ENCODE data around the gene RENBP. TPM values are rescaled to one million over a fixed set of nuclear protein-coding genes. Genes with fewer than 3 reads are reported as not detected.

Gene RENBP
- total and polyA plus RNA-seq, 9 of the 15 experiments (the other 6 are each of a cell fraction or from before 2014, with no cell fraction given) = 0.07 to 14.8 (median 10.6) TPM; not detected in 1

- TF ChIP-seq TAF9B (IDR thresholded peaks at IDR 0.05; ENCODE audit: partially characterized antibody) = no peak
These were observed 37.0 kb downstream of the RENBP start (continued) for GRCh38 chrX:153907456-153907855.

- no peak overlapping the region for H2AFZ ChIP-seq (ENCODE audit: low read depth, low read length)
- peaks cover 5% of the 10 kb centered on the region; the same call in 1 of the 2 replicates for H4K20me1 ChIP-seq (replicated peaks; ENCODE audit: control insufficient read depth, insufficient read depth, low read length)
- H3K4me2 ChIP-seq (ENCODE audit: insufficient read depth, low read length) = no peak overlapping the region
- no peaks in the 10 kb centered on the region for H3K9me3 ChIP-seq (replicated peaks; ENCODE audit: control insufficient read depth, insufficient read depth, low read depth, low read length)
- peak overlapping the region in 1 of 2 experiments; percentile 26; a peak in 1 of 4 replicates for H3K9ac ChIP-seq (ENCODE audit: insufficient read depth in 1 of 2, low read depth in 2 of 2, low read length in 2 of 2)
- no peaks in the 10 kb centered on the region for H3K9me1 ChIP-seq (ENCODE audit: control insufficient read depth, insufficient read depth, low read length)
- WGBS (ENCODE audit: insufficient coverage, low coverage, missing lambda C conversion rate) = 36% methylated on average over 13 of the region's 27 CpGs
- ChIA-PET CTCF (ENCODE audit: low intra/inter-chr PET ratio) (no interaction called here), POLR2A (interaction anchor here (0.7 to 1.3 kb wide), 4 partner anchors 8 to 180 kb away, joined by 3 to 7 read pairs (median 4); no protein-coding TSS in a partner anchor)
- no peak for DNase-seq (ENCODE audit: extremely low read depth in 1 of 4, low spot score in 3 of 4)
- H3K27me3 ChIP-seq (ENCODE audit: control insufficient read depth in 2 of 2, insufficient read depth in 2 of 2, low read length in 2 of 2) = no peaks in the 10 kb centered on the region; a peak in 1 of 5 replicates
- H3K36me3 ChIP-seq (ENCODE audit: control insufficient read depth, insufficient read depth, low read length) = peaks cover 8% of the 10 kb centered on the region; the same call in 2 of the 3 replicates
- no peak overlapping the region for H3K4me3 ChIP-seq
- H3K27ac ChIP-seq (ENCODE audit: extremely low read depth, low read depth, low read length) = no peak overlapping the region
- BruUV-seq (replicated peaks) = no TSS peak
- intact Hi-C loops (cut with micrococcal nuclease) = no loop called here
- H3K79me2 ChIP-seq (ENCODE audit: control insufficient read depth, insufficient read depth, low read length) = no peaks in the 10 kb centered on the region
- in situ Hi-C loops (cut with MboI) = no loop called here
- no peak; the same call in 2 of the 3 replicates for ATAC-seq
- FAIRE-seq = no peak
- TF ChIP-seq ZNF282 (CRISPR knock-in tag; IDR thresholded peaks at IDR 0.05) (no peak), ETV5 (CRISPR knock-in tag; IDR thresholded peaks at IDR 0.05; ENCODE audit: low read depth) (no peak), L3MBTL2 (IDR thresholded peaks at IDR 0.05) (peak; percentile 45; the same call in 1 of the 2 replicates), FOSL1 (tag; conservative IDR thresholded peaks at IDR 0.05) (no peak), CXXC5 (CRISPR knock-in tag; IDR thresholded peaks at IDR 0.05) (no peak), POLR2AphosphoS2 (IDR thresholded peaks at IDR 0.05; ENCODE audit: low read length) (0 out of 2 replicates have a peak, but pooled peaks have one; percentile 57), RBFOX2 (IDR thresholded peaks at IDR 0.05; ENCODE audit: low read depth, low read length) (peak; percentile 14; the same call in 1 of the 2 replicates), POLR2G (IDR thresholded peaks at IDR 0.05; ENCODE audit: low read depth, low read length) (0 out of 2 replicates have a peak, but pooled peaks have one; percentile 30)
- H3K4me1 ChIP-seq (replicated peaks in 1 of 2; ENCODE audit: control insufficient read depth in 2 of 2, insufficient read depth in 2 of 2, low read length in 2 of 2) = peaks cover 12 to 78% of the 10 kb centered on the region in 2 experiments
These were observed 38.1 kb downstream of the RENBP start for GRCh38 chrX:153906126-153906917.
